PC-9 (cell line): ENCODE measurements around the gene REV3L. TPM values are rescaled to one million over a fixed set of nuclear protein-coding genes. Genes with fewer than 3 reads are reported as not detected.

Experiments
- BruUV-seq: library from RNA; stranded (reverse); fragments of 400-500 nt; replicated peaks from 2 replicates; lab custom pipeline; 2021; lab: Mats Ljungman, UMichigan
- CTCF ChIA-PET: fragments of 300-600 bp; sonication (Branson Sonifier 250); formaldehyde crosslinking; loops from one replicate; lab custom pipeline; 2022; ENCODE audit warnings: antibody characterized with exemption; lab: Charles Lee
- POLR2A ChIA-PET: fragments of 300-600 bp; sonication (Branson Sonifier 250); formaldehyde crosslinking; loops from one replicate; lab custom pipeline; 2022; ENCODE audit warnings: antibody characterized with exemption; ENCODE audit not compliant: unreplicated experiment; lab: Charles Lee
- DNase-seq, 2 experiments: peaks; one replicate each; pipeline versions ENCODE4 v3.0.0 to v3.0.0-alpha.2; 2015 to 2022; ENCODE audit warnings: mixed read lengths in 1 of 2
- H2AFZ ChIP-seq: fragments of 200-600 bp; sonication (generic); 2 replicates; pipeline ENCODE4 v1.8.1; 2017; ENCODE audit warnings: antibody characterized with exemption
- H3F3A ChIP-seq: fragments of 200-600 bp; sonication (generic); 2 replicates; pipeline ENCODE4 v1.8.1; 2017; ENCODE audit warnings: antibody characterized with exemption, mild to moderate bottlenecking, low read depth; ENCODE audit not compliant: insufficient read depth
- H3K27ac ChIP-seq: fragments of 200-600 bp; sonication (generic); 2 replicates; pipeline ENCODE4 v1.6.1; 2016; ENCODE audit warnings: mixed run types
- H3K27me3 ChIP-seq: fragments of 200-600 bp; sonication (generic); 2 replicates; pipeline ENCODE4 v1.6.1; 2016; ENCODE audit warnings: low read depth, mixed run types; ENCODE audit not compliant: insufficient read depth
- H3K36me3 ChIP-seq: fragments of 200-600 bp; sonication (generic); 2 replicates; pipeline ENCODE4 v1.6.1; 2016; ENCODE audit warnings: low read depth, mixed run types
- H3K4me1 ChIP-seq: fragments of 200-600 bp; sonication (generic); replicated peaks from 2 replicates; pipeline ENCODE4 v1.6.1; 2016; ENCODE audit warnings: mixed run types; ENCODE audit not compliant: insufficient read depth
- H3K4me2 ChIP-seq: fragments of 200-600 bp; sonication (generic); 2 replicates; pipeline ENCODE4 v1.6.1; 2017; ENCODE audit warnings: mixed run types
- H3K4me3 ChIP-seq: fragments of 200-600 bp; sonication (generic); 2 replicates; pipeline ENCODE4 v1.6.1; 2016; ENCODE audit warnings: mixed run types
- H3K79me2 ChIP-seq: fragments of 200-600 bp; sonication (generic); 2 replicates; pipeline ENCODE4 v1.6.1; 2017; ENCODE audit warnings: low read depth, mixed run types
- H3K9me2 ChIP-seq: fragments of 200-600 bp; sonication (generic); 2 replicates; pipeline ENCODE4 v1.8.1; 2017; ENCODE audit warnings: mild to moderate bottlenecking; ENCODE audit not compliant: insufficient read depth
- H3K9me3 ChIP-seq: fragments of 200-600 bp; sonication (generic); 2 replicates; pipeline ENCODE4 v1.8.1; 2016; ENCODE audit warnings: low read depth; ENCODE audit not compliant: insufficient read depth
- H4K20me1 ChIP-seq: fragments of 200-600 bp; sonication (generic); 2 replicates; pipeline ENCODE4 v1.8.1; 2017; ENCODE audit not compliant: insufficient read depth
- EZH2 ChIP-seq: fragments of 200-600 bp; sonication (generic); IDR thresholded peaks from 2 replicates; pipeline ENCODE4 v1.8.0; 2017; ENCODE audit warnings: antibody characterized with exemption, low read depth
- intact Hi-C: fragments of 100-400 bp; cut with micrococcal nuclease; formaldehyde crosslinking; loops from one replicate; pipeline ENCODE4 v1.10.0; 2022; ENCODE audit not compliant: unreplicated experiment
- total RNA-seq: library from RNA; stranded (reverse); gene quantifications from 2 replicates; pipeline ENCODE4 v1.2.3, GENCODE V29; 2021
- TF ChIP-seq, protein P1 (sequence below): fragments of 200-600 bp; sonication (generic); conservative IDR thresholded peaks from 2 replicates; pipeline ENCODE4 v1.6.1; 2017; ENCODE audit warnings: mixed run types, antibody characterized with exemption, mild to moderate bottlenecking, moderate library complexity

REV3L gene
- total RNA-seq, 1 experiment from 2014 or later = 22.9 TPM

DNA sequence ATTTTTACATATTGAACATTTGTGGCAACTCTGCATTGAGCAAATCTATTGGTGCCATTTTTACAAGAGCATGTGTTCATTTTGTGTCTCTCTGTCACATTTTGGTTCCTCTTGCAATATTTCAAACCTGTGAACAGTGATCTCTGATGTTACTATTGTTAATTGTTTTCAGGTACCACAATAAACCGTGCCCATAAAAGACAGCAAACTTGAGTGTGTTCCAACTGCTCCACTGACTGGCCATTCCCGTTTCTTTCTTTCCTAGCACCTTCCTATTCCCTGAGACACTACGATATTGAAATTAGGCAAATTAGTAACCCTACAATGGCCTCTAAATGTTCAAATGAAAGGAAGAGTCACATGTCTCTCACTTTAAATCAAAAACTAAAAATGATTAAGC is 79.6 kb downstream of the REV3L start:
- intact Hi-C loops = no loop called here
- TF ChIP-seq, protein P1, sequence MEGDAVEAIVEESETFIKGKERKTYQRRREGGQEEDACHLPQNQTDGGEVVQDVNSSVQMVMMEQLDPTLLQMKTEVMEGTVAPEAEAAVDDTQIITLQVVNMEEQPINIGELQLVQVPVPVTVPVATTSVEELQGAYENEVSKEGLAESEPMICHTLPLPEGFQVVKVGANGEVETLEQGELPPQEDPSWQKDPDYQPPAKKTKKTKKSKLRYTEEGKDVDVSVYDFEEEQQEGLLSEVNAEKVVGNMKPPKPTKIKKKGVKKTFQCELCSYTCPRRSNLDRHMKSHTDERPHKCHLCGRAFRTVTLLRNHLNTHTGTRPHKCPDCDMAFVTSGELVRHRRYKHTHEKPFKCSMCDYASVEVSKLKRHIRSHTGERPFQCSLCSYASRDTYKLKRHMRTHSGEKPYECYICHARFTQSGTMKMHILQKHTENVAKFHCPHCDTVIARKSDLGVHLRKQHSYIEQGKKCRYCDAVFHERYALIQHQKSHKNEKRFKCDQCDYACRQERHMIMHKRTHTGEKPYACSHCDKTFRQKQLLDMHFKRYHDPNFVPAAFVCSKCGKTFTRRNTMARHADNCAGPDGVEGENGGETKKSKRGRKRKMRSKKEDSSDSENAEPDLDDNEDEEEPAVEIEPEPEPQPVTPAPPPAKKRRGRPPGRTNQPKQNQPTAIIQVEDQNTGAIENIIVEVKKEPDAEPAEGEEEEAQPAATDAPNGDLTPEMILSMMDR = no peak
- no peak for TF ChIP-seq EZH2
- CTCF ChIA-PET = interaction anchor here (0.7 kb wide), 1 partner anchor 74 kb away, joined by 3 read pairs; no protein-coding TSS in a partner anchor

DNA sequence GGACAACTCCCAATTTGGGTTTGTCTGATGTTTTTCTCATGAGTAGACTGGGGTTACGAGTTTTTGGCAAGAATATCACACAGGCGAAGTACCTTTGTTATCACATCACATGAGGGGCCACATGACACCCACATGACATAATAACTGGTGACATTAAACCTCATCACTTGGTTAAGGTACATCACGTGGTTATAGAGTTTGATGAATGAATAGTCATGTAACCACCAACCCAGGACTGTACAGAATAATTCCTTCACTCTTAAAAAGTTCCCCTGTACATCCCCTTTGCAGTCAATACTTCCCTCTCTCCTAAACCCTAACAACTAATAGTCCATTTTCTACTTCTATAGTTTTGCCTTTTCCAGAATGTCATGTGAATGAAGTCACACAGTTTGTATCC is 83.4 kb downstream of the REV3L start:
- Histone ChIP-seq H3K4me2 (no peak overlapping the region), H2AFZ (no peak overlapping the region), H4K20me1 (no peaks in the 10 kb centered on the region), H3K27me3 (no peaks in the 10 kb centered on the region), H3K4me3 (no peak overlapping the region), H3F3A (no peaks in the 10 kb centered on the region), H3K9me2 (no peaks in the 10 kb centered on the region), H3K27ac (no peak overlapping the region), H3K36me3 (0 out of 2 replicates have a peak, but pooled peaks cover 3% of the 10 kb centered on the region), H3K79me2 (no peaks in the 10 kb centered on the region), H3K4me1 (no peaks in the 10 kb centered on the region), H3K9me3 (no peaks in the 10 kb centered on the region)
- POLR2A ChIA-PET = no interaction called here
- CTCF ChIA-PET = no interaction called here
- intact Hi-C loops = no loop called here
- no TSS peak for BruUV-seq
- DNase-seq = no peak
- TF ChIP-seq, protein P1 = no peak
- TF ChIP-seq EZH2 = no peak

More for the DNA sequence above, 79.6 kb downstream of the REV3L start:
- no peaks in the 10 kb centered on the region for H3K9me2 ChIP-seq
- H3K27me3 ChIP-seq = no peaks in the 10 kb centered on the region
- no TSS peak for BruUV-seq
- H3K36me3 ChIP-seq = 0 out of 2 replicates have a peak, but pooled peaks cover 3% of the 10 kb centered on the region
- POLR2A ChIA-PET = no interaction called here
- H3K4me2 ChIP-seq = no peak overlapping the region
- H2AFZ ChIP-seq = no peak overlapping the region
- H3F3A ChIP-seq = no peaks in the 10 kb centered on the region
- no peak for DNase-seq
- H4K20me1 ChIP-seq = no peaks in the 10 kb centered on the region
- H3K79me2 ChIP-seq = no peaks in the 10 kb centered on the region
- no peak overlapping the region for H3K4me3 ChIP-seq
- no peaks in the 10 kb centered on the region for H3K4me1 ChIP-seq
- no peaks in the 10 kb centered on the region for H3K9me3 ChIP-seq
- H3K27ac ChIP-seq = no peak overlapping the region

DNA sequence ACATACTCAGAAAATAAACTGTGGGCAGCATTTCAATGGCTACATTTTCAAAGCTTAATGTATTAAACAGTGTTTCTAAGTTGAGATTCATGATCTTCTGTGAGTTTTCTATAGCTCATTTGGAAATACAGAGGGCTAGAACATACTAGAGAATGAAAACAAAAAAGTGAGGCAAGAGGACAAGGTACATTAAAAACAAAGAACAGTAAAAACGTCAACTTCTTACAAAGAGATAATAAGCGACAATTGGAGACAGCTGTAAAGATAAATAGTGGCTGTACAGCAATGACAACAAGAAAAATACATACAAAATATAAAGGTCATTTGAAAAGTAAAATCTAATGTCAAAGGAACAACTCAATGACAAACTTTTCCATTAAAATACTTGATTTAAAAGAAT is 94.3 kb downstream of the REV3L start:
- H3K36me3 ChIP-seq = 0 out of 2 replicates have a peak, but pooled peaks cover 27% of the 10 kb centered on the region
- no peak overlapping the region for H3K27ac ChIP-seq
- H3K9me3 ChIP-seq = no peaks in the 10 kb centered on the region
- no peaks in the 10 kb centered on the region for H4K20me1 ChIP-seq
- ChIA-PET CTCF (interaction anchor here (0.6 to 0.7 kb wide), 2 partner anchors 38 to 321 kb away, joined by 3 to 5 read pairs; no protein-coding TSS in a partner anchor), POLR2A (no interaction called here)
- no peak for DNase-seq
- intact Hi-C loops = no loop called here
- no peaks in the 10 kb centered on the region for H3K79me2 ChIP-seq
- no peak overlapping the region for H3K4me3 ChIP-seq
- no peaks in the 10 kb centered on the region for H3F3A ChIP-seq
- H2AFZ ChIP-seq = no peak overlapping the region
- no peak overlapping the region for H3K4me2 ChIP-seq
- H3K9me2 ChIP-seq = no peaks in the 10 kb centered on the region
- H3K27me3 ChIP-seq = no peaks in the 10 kb centered on the region
- no TSS peak for BruUV-seq
- no peak for TF ChIP-seq EZH2
- TF ChIP-seq, protein P1 = no peak
- H3K4me1 ChIP-seq = no peaks in the 10 kb centered on the region
